AG20443 (cell line): Measurements from ENCODE around the gene OLFM1.
"Not testable (repeated sequence)": the region's sequence is repeated elsewhere in the genome, so short reads cannot be mapped to it uniquely, and the experiment has no call there.

Source experiments
- DNase-seq: peaks from one replicate; pipeline ENCODE4 v3.0.0; 2012; ENCODE audit warnings: low spot score, mixed read lengths

The OLFM1 gene

GRCh38 chr9:135107581-135108235 is 20.2 kb downstream of the OLFM1 start:
- no peak for DNase-seq

- DNase-seq, result no peak
Measured at GRCh38 chr9:135108831-135109510, 21.5 kb downstream of the OLFM1 start.

- no peak for DNase-seq
Measured at GRCh38 chr9:135109650-135110049, 22.2 kb downstream of the OLFM1 start.

- no peak for DNase-seq
Measured at GRCh38 chr9:135110416-135110815, 22.9 kb downstream of the OLFM1 start.

- DNase-seq, result not testable (repeated sequence)
Measured at GRCh38 chr9:135111600-135111999, 24.1 kb downstream of the OLFM1 start.

GRCh38 chr9:135116371-135116770 is 28.9 kb downstream of the OLFM1 start:
- DNase-seq, result no peak

GRCh38 chr9:135116881-135117280 is 29.4 kb downstream of the OLFM1 start:
- no peak for DNase-seq

- no peak for DNase-seq
Measured at GRCh38 chr9:135117281-135117680, 29.8 kb downstream of the OLFM1 start.

GRCh38 chr9:135119496-135120064 is 32.1 kb downstream of the OLFM1 start:
- DNase-seq, result no peak

- DNase-seq, result no peak
Measured at GRCh38 chr9:135120249-135120648, 32.8 kb downstream of the OLFM1 start.

GRCh38 chr9:135122316-135122715 is 34.8 kb downstream of the OLFM1 start:
- DNase-seq, result no peak

- no peak for DNase-seq
Measured at GRCh38 chr9:135123126-135123772, 35.8 kb downstream of the OLFM1 start.

- DNase-seq, result no peak
Measured at GRCh38 chr9:135123773-135124134, 36.3 kb downstream of the OLFM1 start.

GRCh38 chr9:135126451-135127187 is 39.2 kb downstream of the OLFM1 start:
- peak; percentile 87 for DNase-seq

GRCh38 chr9:135127718-135128670 is 40.5 kb downstream of the OLFM1 start:
- no peak for DNase-seq

GRCh38 chr9:135129137-135129695 is 41.7 kb downstream of the OLFM1 start:
- no peak for DNase-seq

- DNase-seq, result no peak
Measured at GRCh38 chr9:135130207-135130976, 42.9 kb downstream of the OLFM1 start.

- DNase-seq, result no peak
Measured at GRCh38 chr9:135131488-135131887, 44.0 kb downstream of the OLFM1 start.

- DNase-seq, result no peak
Measured at GRCh38 chr9:135132008-135132407, 44.5 kb downstream of the OLFM1 start.
